SH-SY5Y (cell line): Measurements from ENCODE around the gene PPP1R1B.

ENCODE experiments used
- GATA2 ChIP-seq: IDR thresholded peaks from 2 replicates; pipeline ENCODE4 v1.6.1; 2011; ENCODE audit warnings: mild to moderate bottlenecking, low read depth, low read length
- GATA3 ChIP-seq: IDR thresholded peaks from 2 replicates; pipeline ENCODE4 v1.6.1; 2011; ENCODE audit warnings: low read depth, mild to moderate bottlenecking, low read length, moderate library complexity

DNA sequence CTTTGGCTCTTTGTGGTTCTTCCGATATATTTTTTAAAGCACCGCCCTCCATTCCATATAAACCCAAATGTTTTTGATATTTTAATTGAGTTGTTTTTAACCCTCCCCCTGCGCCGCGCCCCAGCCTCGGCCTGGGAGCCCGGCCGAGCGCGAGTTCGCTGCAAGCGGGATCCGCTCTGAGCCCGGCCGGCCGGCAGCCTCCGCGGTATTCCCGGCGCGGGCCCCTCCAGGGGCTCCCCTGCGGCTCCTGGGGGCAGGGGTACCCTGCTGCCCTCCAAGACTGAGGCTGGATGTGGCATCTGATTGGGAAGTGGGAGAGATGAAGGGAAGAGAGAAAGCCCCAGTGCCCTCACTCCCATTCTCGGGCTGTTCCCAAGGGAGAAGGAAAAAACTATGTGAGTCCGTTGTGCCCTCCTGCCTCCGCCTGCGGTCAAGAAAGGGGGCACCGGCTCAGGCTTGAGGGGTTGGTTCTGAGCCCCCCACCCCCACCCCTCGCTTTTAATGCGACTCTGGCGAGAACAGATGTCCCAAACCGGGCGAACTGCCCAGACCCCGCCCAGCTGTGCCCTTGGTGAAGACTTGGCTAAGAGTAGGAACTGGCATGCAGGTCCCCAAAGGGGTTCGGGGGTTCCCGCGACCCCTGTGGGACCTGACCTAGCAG lies 27.6 kb upstream of the PPP1R1B start:
- TF ChIP-seq GATA2: no peak
- no peak for TF ChIP-seq GATA3
